HCT116 (cell line): ENCODE results near the gene PCTP. TPM values are rescaled to one million over a fixed set of nuclear protein-coding genes. Genes with fewer than 3 reads are reported as not detected.
A peak's percentile ranks its signal among the peaks of the same experiment; 100 is the strongest.

ENCODE experiments used
- ATAC-seq: fragments of 200-7000 bp; cut with Tn5 transposase; 2 replicates; pipeline ENCODE4 v1.9.1; 2020; ENCODE audit warnings: mild to moderate bottlenecking, moderate library complexity
- Bru-seq: library from RNA; stranded (reverse); fragments of 400-500 nt; gene quantifications from one replicate; lab custom pipeline; 2021; lab: Mats Ljungman, UMichigan
- BruChase-seq, 2 experiments: library from RNA; stranded (reverse); fragments of 400-500 nt; gene quantifications; one replicate each; lab custom pipeline; 2021; lab: Mats Ljungman, UMichigan
- BruUV-seq: library from RNA; stranded (reverse); fragments of 400-500 nt; replicated peaks from 2 replicates; lab custom pipeline; 2021; lab: Mats Ljungman, UMichigan
- CTCF ChIA-PET: fragments of 300-600 bp; sonication (Branson Sonifier 250); formaldehyde crosslinking; loops from one replicate; lab custom pipeline; 2021; ENCODE audit warnings: antibody characterized with exemption; lab: Charles Lee
- POLR2A ChIA-PET: fragments of 300-600, 350-600 bp; sonication (Branson Sonifier 250); formaldehyde crosslinking; loops from one replicate; lab custom pipeline; 2021; ENCODE audit warnings: antibody characterized with exemption; lab: Charles Lee
- RAD21 ChIA-PET, 2 experiments: fragments of 300-600 bp; sonication (Branson Sonifier 250); formaldehyde crosslinking; loops; one replicate each; lab custom pipeline; 2023; ENCODE audit warnings: low total read pairs in 2 of 2; ENCODE audit not compliant: uncharacterized antibody in 2 of 2, unreplicated experiment in 2 of 2, low non-redundant PET in 1 of 2; lab: Charles Lee
- DNase-seq: peaks from one replicate; pipeline ENCODE4 v3.0.0-alpha.2; 2010; ENCODE audit warnings: low read depth, low spot score
- H2AFZ ChIP-seq: fragments of 200-600 bp; shearing (Covaris generic), sonication (generic); 2 replicates; pipeline ENCODE4 v1.6.1; 2017; ENCODE audit warnings: low read depth, mixed run types, mixed read lengths, antibody characterized with exemption, low read length; ENCODE audit not compliant: poor library complexity, severe bottlenecking
- H3K27ac ChIP-seq: 2 replicates; pipeline ENCODE4 v1.5.1; 2012; ENCODE audit warnings: low read depth, low read length
- H3K27me3 ChIP-seq: fragments of 200-600 bp; sonication (generic); 2 replicates; pipeline ENCODE4 v1.6.1; 2016; ENCODE audit warnings: mixed run types, low read length, mixed read lengths; ENCODE audit not compliant: insufficient read depth
- H3K36me3 ChIP-seq, 2 experiments: fragments of 200-500 bp in 1 of 2; fragments of 200-600 bp in 1 of 2; sonication (Bioruptor generic) in 1 of 2; sonication (generic) in 1 of 2; 2 replicates each; pipeline versions ENCODE4 v1.5.1 to v1.6.1; 2014 to 2016; ENCODE audit warnings: low read length in 2 of 2, inconsistent platforms in 1 of 2, mixed read lengths in 1 of 2, mixed run types in 1 of 2; ENCODE audit not compliant: insufficient read depth in 2 of 2, control insufficient read depth in 1 of 2
- H3K4me1 ChIP-seq, 2 experiments: fragments of 200-600 bp in 1 of 2; sonication (generic) in 1 of 2; 2 replicates each; pipeline versions ENCODE4 v1.5.1 to v1.6.1; 2012 to 2017; ENCODE audit warnings: low read length in 2 of 2, inconsistent platforms in 1 of 2, mild to moderate bottlenecking in 1 of 2, mixed read lengths in 1 of 2, mixed run types in 1 of 2, moderate library complexity in 1 of 2; ENCODE audit not compliant: insufficient read depth in 2 of 2, control insufficient read depth in 1 of 2
- H3K4me2 ChIP-seq: fragments of 200-600 bp; sonication (generic); 2 replicates; pipeline ENCODE4 v1.6.1; 2017; ENCODE audit warnings: mixed run types, low read length, mixed read lengths
- H3K4me3 ChIP-seq, 2 experiments: fragments of 200-600 bp in 1 of 2; sonication (generic) in 1 of 2; replicated peaks in 1 of 2; 2 replicates each; pipeline ENCODE4 v1.5.1; 2011 to 2016; ENCODE audit warnings: low read length in 2 of 2, control low read depth in 1 of 2, low read depth in 1 of 2, mild to moderate bottlenecking in 1 of 2, mixed read lengths in 1 of 2, mixed run types in 1 of 2
- H3K79me2 ChIP-seq: fragments of 200-600 bp; sonication (generic); 2 replicates; pipeline ENCODE4 v1.6.1; 2017; ENCODE audit warnings: mild to moderate bottlenecking, mixed run types, low read length, moderate library complexity, mixed read lengths; ENCODE audit not compliant: insufficient read depth
- H3K9ac ChIP-seq: fragments of 200-600 bp; sonication (generic); 2 replicates; pipeline ENCODE4 v1.6.1; 2016; ENCODE audit warnings: low read length, mixed read lengths
- H3K9me2 ChIP-seq: fragments of 200-600 bp; sonication (generic), shearing (Covaris generic); 2 replicates; pipeline ENCODE4 v1.6.1; 2017; ENCODE audit warnings: mixed run types, mild to moderate bottlenecking, moderate library complexity; ENCODE audit not compliant: insufficient read depth
- H3K9me3 ChIP-seq, 2 experiments: fragments of 200-500 bp in 1 of 2; fragments of 200-600 bp in 1 of 2; sonication (Bioruptor generic) in 1 of 2; sonication (generic) in 1 of 2; 2 replicates each; pipeline ENCODE4 v1.6.1; 2014 to 2017; ENCODE audit warnings: low read length in 2 of 2, mixed read lengths in 2 of 2, inconsistent platforms in 1 of 2, low read depth in 1 of 2, mild to moderate bottlenecking in 1 of 2, mixed run types in 1 of 2, moderate library complexity in 1 of 2; ENCODE audit not compliant: control insufficient read depth in 1 of 2, insufficient read depth in 1 of 2
- H4K20me1 ChIP-seq: fragments of 200-600 bp; sonication (generic), shearing (Covaris generic); 2 replicates; pipeline ENCODE4 v1.6.1; 2017; ENCODE audit warnings: mixed run types, mild to moderate bottlenecking, moderate library complexity; ENCODE audit not compliant: insufficient read depth
- CBX3 ChIP-seq: IDR thresholded peaks from 2 replicates; pipeline ENCODE4 v1.6.1; 2012; ENCODE audit warnings: low read depth
- CEBPB ChIP-seq: IDR thresholded peaks from 2 replicates; pipeline ENCODE4 v1.6.1; 2012; ENCODE audit warnings: low read depth
- EGR1 ChIP-seq: IDR thresholded peaks from 2 replicates; pipeline ENCODE4 v1.6.1; 2012; ENCODE audit warnings: low read depth
- ELF1 ChIP-seq: IDR thresholded peaks from 2 replicates; pipeline ENCODE4 v1.6.1; 2012; ENCODE audit warnings: low read depth, borderline replicate concordance
- JUND ChIP-seq: IDR thresholded peaks from 2 replicates; pipeline ENCODE4 v1.6.1; 2012
- MAX ChIP-seq: IDR thresholded peaks from 2 replicates; pipeline ENCODE4 v1.6.1; 2012
- POLR2AphosphoS5 ChIP-seq: IDR thresholded peaks from 2 replicates; pipeline ENCODE4 v1.6.1; 2011; ENCODE audit warnings: mild to moderate bottlenecking, low read depth, low read length, moderate library complexity
- RAD21 ChIP-seq: IDR thresholded peaks from 2 replicates; pipeline ENCODE4 v1.6.1; 2012; ENCODE audit warnings: low read depth, mild to moderate bottlenecking
- REST ChIP-seq: IDR thresholded peaks from 2 replicates; pipeline ENCODE4 v1.6.1; 2012; ENCODE audit warnings: low read depth
- SIN3A ChIP-seq: IDR thresholded peaks from 2 replicates; pipeline ENCODE4 v1.6.1; 2012; ENCODE audit warnings: low read depth
- SP1 ChIP-seq: IDR thresholded peaks from 2 replicates; pipeline ENCODE4 v1.6.1; 2012; ENCODE audit warnings: low read depth
- TCF7L2 ChIP-seq: IDR thresholded peaks from 2 replicates; pipeline ENCODE4 v1.7.0; 2011; ENCODE audit warnings: borderline replicate concordance, inconsistent platforms; ENCODE audit not compliant: insufficient read depth, insufficient read length; ENCODE audit errors: extremely low read depth
- YY1 ChIP-seq: IDR thresholded peaks from 2 replicates; pipeline ENCODE4 v1.6.1; 2011; ENCODE audit warnings: low read length, low read depth, moderate library complexity, mild to moderate bottlenecking; ENCODE audit not compliant: insufficient replicate concordance; ENCODE audit errors: extremely low read depth
- ZFX ChIP-seq: fragments of 450-650 bp; IDR thresholded peaks from 2 replicates; pipeline ENCODE4 v1.6.1; 2017
- ZNF274 ChIP-seq: fragments of 200-500 bp; sonication (Bioruptor generic); IDR thresholded peaks from 2 replicates; pipeline ENCODE4 v1.6.1; 2014; ENCODE audit warnings: mild to moderate bottlenecking, low read depth, low read length, inconsistent platforms
- intact Hi-C: fragments of 100-400 bp; cut with micrococcal nuclease; formaldehyde crosslinking; loops from 2 replicates; pipeline ENCODE4 v1.10.0; 2022
- long read RNA-seq: library from polyadenylated mRNA; unstranded; transcript quantifications from one replicate; pipeline ENCODE4 v2.0.0, GENCODE V29; 2021; ENCODE audit not compliant: unreplicated experiment
- polyA plus RNA-seq: library from polyadenylated mRNA; unstranded; fragments of >200 nt; gene quantifications from 2 replicates; pipeline ENCODE4 v1.2.1, GENCODE V29; 2012; ENCODE audit warnings: missing spikeins
- total RNA-seq: library from RNA; stranded (reverse); gene quantifications from one replicate; pipeline ENCODE4 v1.2.1, GENCODE V29; 2021; ENCODE audit not compliant: unreplicated experiment
- TF ChIP-seq, protein P1 (sequence below), 3 experiments: fragments of 200-600 bp in 1 of 3; sonication (generic) in 1 of 3; IDR thresholded peaks in 2 of 3; conservative IDR thresholded peaks in 1 of 3; 2 replicates each; pipeline ENCODE4 v1.5.1; 2012 to 2017; ENCODE audit warnings: low read depth in 2 of 3, low read length in 2 of 3, antibody characterized with exemption in 1 of 3, borderline replicate concordance in 1 of 3, control low read depth in 1 of 3, mild to moderate bottlenecking in 1 of 3, mixed read lengths in 1 of 3, mixed run types in 1 of 3, moderate library complexity in 1 of 3; ENCODE audit not compliant: insufficient read depth in 1 of 3

PCTP gene
- total RNA-seq = 16.3 TPM
- 15.7 and 17.8 TPM in 2 replicates for polyA plus RNA-seq
- Bru-seq, nascent RNA = percentile 57 among the genes with signal in this experiment
- BruChase-seq, experiment 1, labeled RNA remaining after a 6-hour chase = percentile 45 among the genes with signal in this experiment
- percentile 54 among the genes with signal in this experiment for BruChase-seq, experiment 2, labeled RNA remaining after a 2-hour chase
- long read RNA-seq, transcript PCTP-201 (6 exons, 2,044 nt) = major isoform, 12 of 16 reads
- long read RNA-seq, partial matches to known transcripts = 1 of 16 reads
- long read RNA-seq, other reads (novel, unspliced or antisense) = 3 of 16 reads

GRCh38 chr17:55750750-55751657, at the start of gene PCTP:
TSS of gene PCTP (plus strand) at chr17:55751051. CDS start at chr17:55751104, 53 bp downstream.
- H3K9ac ChIP-seq = peak within 1 kb of the TSS; percentile 65
- peak within 1 kb of the TSS; percentile 74 for H3K27ac ChIP-seq
- no peaks in the 10 kb centered on the region for H3K9me3 ChIP-seq
- DNase-seq = peak; percentile 86
- ATAC-seq = peak; percentile 98
- H3K4me3 ChIP-seq = peak within 1 kb of the TSS; percentile 71 to 87
- peaks cover 6% of the 10 kb centered on the region; the same call in 1 of the 2 replicates for H3K79me2 ChIP-seq
- H3K9me2 ChIP-seq = no peaks in the 10 kb centered on the region
- H3K36me3 ChIP-seq = no peaks in the 10 kb centered on the region
- RAD21 ChIA-PET = interaction anchor here (0.5 to 0.8 kb wide), 3 partner anchors 11 to 13 kb away, joined by 3 to 7 read pairs (median 5); no protein-coding TSS in a partner anchor
- no peaks in the 10 kb centered on the region for H4K20me1 ChIP-seq
- intact Hi-C loops = loop anchor here (2.0 to 10.0 kb wide), 3 partner anchors 28 to 1034 kb away; partner anchors contain the start of genes MMD and TMEM100
- peak within 1 kb of the TSS; percentile 75 for H2AFZ ChIP-seq
- peak within 1 kb of the TSS; percentile 93 for H3K4me2 ChIP-seq
- TF ChIP-seq ZFX (peak; percentile 93), JUND (no peak), SP1 (peak; percentile 44), ELF1 (peak; percentile 52), YY1 (peak; percentile 70), SIN3A (peak; percentile 77), REST (no peak), ZNF274 (no peak), EGR1 (peak; percentile 40; the same call in 1 of the 2 replicates), RAD21 (no peak), CEBPB (no peak), POLR2AphosphoS5 (peak; percentile 88), MAX (0 out of 2 replicates have a peak, but pooled peaks have one; percentile 24), TCF7L2 (peak; percentile 23), CBX3 (no peak; the same call in 1 of the 2 replicates)
- TF ChIP-seq, protein P1, sequence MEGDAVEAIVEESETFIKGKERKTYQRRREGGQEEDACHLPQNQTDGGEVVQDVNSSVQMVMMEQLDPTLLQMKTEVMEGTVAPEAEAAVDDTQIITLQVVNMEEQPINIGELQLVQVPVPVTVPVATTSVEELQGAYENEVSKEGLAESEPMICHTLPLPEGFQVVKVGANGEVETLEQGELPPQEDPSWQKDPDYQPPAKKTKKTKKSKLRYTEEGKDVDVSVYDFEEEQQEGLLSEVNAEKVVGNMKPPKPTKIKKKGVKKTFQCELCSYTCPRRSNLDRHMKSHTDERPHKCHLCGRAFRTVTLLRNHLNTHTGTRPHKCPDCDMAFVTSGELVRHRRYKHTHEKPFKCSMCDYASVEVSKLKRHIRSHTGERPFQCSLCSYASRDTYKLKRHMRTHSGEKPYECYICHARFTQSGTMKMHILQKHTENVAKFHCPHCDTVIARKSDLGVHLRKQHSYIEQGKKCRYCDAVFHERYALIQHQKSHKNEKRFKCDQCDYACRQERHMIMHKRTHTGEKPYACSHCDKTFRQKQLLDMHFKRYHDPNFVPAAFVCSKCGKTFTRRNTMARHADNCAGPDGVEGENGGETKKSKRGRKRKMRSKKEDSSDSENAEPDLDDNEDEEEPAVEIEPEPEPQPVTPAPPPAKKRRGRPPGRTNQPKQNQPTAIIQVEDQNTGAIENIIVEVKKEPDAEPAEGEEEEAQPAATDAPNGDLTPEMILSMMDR (IDR thresholded peaks at IDR 0.05 in 2 of 3, conservative IDR thresholded peaks at IDR 0.05 in 1 of 3; ENCODE audit: borderline replicate concordance in 1 of 3, insufficient read depth in 1 of 3, low read depth in 2 of 3, low read length in 2 of 3) = peak in 2 of 3 experiments; percentile 52 to 54; a peak in 4 of 6 replicates
- TF ChIP-seq, all 23 proteins: peak for 10
- no peaks in the 10 kb centered on the region for H3K27me3 ChIP-seq
- no TSS peak for BruUV-seq
- POLR2A ChIA-PET = interaction anchor here (0.8 to 1.5 kb wide), 6 partner anchors 9 to 16 kb away, joined by 3 to 21 read pairs (median 5); no protein-coding TSS in a partner anchor
- peaks cover 11 to 14% of the 10 kb centered on the region in 2 experiments; a peak in 3 of 4 replicates for H3K4me1 ChIP-seq
- CTCF ChIA-PET = interaction anchor here (0.8 to 1.6 kb wide), 9 partner anchors 9 to 225 kb away, joined by 3 to 20 read pairs (median 6); partner anchors contain the start of gene TMEM100
